ENCODE results near the gene NMS. TPM values are rescaled to one million over a fixed set of nuclear protein-coding genes. Genes with fewer than 3 reads are reported as not detected.
"Not testable (repeated sequence)": the region's sequence is repeated elsewhere in the genome, so short reads cannot be mapped to it uniquely, and the experiment has no call there.

Gene NMS
- total RNA-seq, 8 experiments from 2014 or later: 1.1 TPM; not detected in 7

DNA sequence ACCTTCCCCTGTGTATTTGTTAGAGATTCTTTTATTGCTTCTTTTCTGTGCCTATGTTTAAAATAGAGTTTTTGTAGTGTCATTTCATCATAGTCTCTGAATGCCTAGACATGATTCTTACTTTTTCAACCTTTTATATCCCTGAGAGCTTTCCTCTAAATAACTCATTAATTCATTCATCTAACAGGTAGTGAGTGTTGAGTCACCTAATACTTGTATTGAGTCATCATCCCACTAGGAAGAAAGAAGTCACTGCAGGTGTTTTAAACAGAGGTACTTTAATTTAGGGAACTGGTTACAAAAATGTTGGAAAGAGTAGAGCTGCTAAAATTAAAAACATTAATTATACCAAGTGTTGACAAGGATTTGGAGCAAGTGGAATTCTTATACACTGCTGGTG lies 18.5 kb upstream of the NMS start:
- no peak overlapping the region for H3K4me3 ChIP-seq
- no peak overlapping the region for H3K27ac ChIP-seq
- no peaks in the 10 kb centered on the region for H3K4me1 ChIP-seq (replicated peaks in 1 of 2)
- in situ Hi-C loops (cut with MboI; ENCODE audit: low pct_unique_long_range_greater_than_20kb in 2 of 9, low sequenced_read_pairs in 9 of 9, unreplicated experiment in 9 of 9): no loop called here
- ATAC-seq (replicated peaks in 6 of 8): no peak

- WGBS, 10 experiments: 8 to 72% (median 25%) methylated on average over 1 to 4 of the region's 4 CpGs; no CpG with 5 or more reads in 1 of the 10 experiments
- no peaks in the 10 kb centered on the region for H3K4me1 ChIP-seq (replicated peaks in 1 of 2)
- no peak overlapping the region for H3K4me3 ChIP-seq
- in situ Hi-C loops (cut with MboI; ENCODE audit: low pct_unique_long_range_greater_than_20kb in 2 of 9, low sequenced_read_pairs in 9 of 9, unreplicated experiment in 9 of 9): no loop called here
- no peak overlapping the region for H3K27ac ChIP-seq
- ATAC-seq (replicated peaks in 6 of 8): no peak
Observed at GRCh38 chr2:100453853-100454252, 16.4 kb upstream of the NMS start.

DNA sequence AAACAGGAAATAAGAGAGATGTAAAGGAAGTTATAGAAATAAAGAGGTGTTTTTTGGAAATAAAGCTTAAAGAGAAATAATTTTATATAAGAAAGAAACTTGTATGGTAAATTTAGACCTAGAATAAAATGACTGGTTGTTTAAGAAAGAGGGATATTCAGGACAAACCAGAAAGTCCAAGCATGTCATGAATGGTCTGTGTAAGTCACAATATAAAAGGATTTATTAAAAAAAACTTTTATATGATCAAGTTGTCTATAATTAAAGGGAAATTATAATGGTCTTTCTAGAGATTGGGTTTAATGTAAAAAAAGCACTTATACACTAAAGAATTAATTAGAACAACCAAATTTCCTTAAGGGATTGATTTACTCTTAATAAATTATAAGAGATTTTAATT lies 13.9 kb upstream of the NMS start:
- H3K4me1 ChIP-seq (replicated peaks in 1 of 2); H3K27ac ChIP-seq; H3K4me3 ChIP-seq; ATAC-seq (replicated peaks in 6 of 8); in situ Hi-C loops (cut with MboI; ENCODE audit: low pct_unique_long_range_greater_than_20kb in 2 of 9, low sequenced_read_pairs in 9 of 9, unreplicated experiment in 9 of 9): not testable (repeated sequence)

DNA sequence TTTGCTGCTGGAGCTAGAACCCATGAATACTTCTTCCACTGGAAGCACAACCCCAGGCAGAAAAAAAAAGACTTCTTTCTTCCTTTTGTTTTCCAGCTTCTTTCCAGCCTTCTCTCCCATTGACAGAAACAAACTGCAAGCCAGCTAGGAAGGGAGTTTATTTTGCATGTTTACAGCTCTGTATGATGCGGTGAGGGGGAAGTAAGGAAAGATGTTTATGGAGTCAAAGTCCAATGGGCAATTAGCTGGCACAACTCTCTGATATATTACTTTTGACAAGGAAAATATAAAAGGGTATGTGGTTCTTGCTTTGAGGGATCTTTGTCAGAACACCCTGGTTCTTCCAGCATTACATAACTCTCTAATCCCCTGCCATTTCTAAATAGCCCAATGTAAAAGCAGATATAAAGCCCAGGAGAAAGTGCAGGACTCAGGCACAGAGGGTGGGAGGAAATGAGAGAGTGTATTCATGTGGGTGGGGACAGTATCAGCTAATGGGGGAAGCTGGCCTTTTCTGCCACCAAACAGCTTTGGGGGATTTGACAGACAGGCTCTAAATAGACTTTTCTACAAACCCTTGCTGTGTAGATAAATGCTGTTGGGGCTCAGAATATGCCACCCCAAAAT lies 9.3 kb upstream of the NMS start:
- in situ Hi-C loops (cut with MboI; ENCODE audit: low pct_unique_long_range_greater_than_20kb in 2 of 9, low sequenced_read_pairs in 9 of 9, unreplicated experiment in 9 of 9): no loop called here
- H3K4me3 ChIP-seq: no peak overlapping the region
- no peak for ATAC-seq (replicated peaks in 6 of 8)
- no peaks in the 10 kb centered on the region for H3K4me1 ChIP-seq (replicated peaks in 1 of 2)
- 13 to 88% (median 75%) methylated on average over 1 of the region's 1 CpG; no CpG with 5 or more reads in 3 of the 10 experiments for WGBS, 10 experiments
- H3K27ac ChIP-seq: no peak overlapping the region

- WGBS, 10 experiments: 29 to 100% (median 63%) methylated on average over 1 to 14 of the region's 16 CpGs
- H3K27ac ChIP-seq: no peak overlapping the region
- no peak overlapping the region for H3K4me3 ChIP-seq
- in situ Hi-C loops (cut with MboI; ENCODE audit: low pct_unique_long_range_greater_than_20kb in 2 of 9, low sequenced_read_pairs in 9 of 9, unreplicated experiment in 9 of 9): no loop called here
- no peaks in the 10 kb centered on the region for H3K4me1 ChIP-seq (replicated peaks in 1 of 2)
- ATAC-seq (replicated peaks in 6 of 8): peak in 5 of 8 experiments; percentile 31 to 83 (median 46)
Observed at GRCh38 chr2:100470898-100471514, 724 bp downstream of the NMS start.

GRCh38 chr2:100476606-100477005 lies 6.3 kb downstream of the NMS start:
- ATAC-seq (replicated peaks in 6 of 8): no peak
- no peaks in the 10 kb centered on the region for H3K4me1 ChIP-seq (replicated peaks in 1 of 2)
- in situ Hi-C loops (cut with MboI; ENCODE audit: low pct_unique_long_range_greater_than_20kb in 2 of 9, low sequenced_read_pairs in 9 of 9, unreplicated experiment in 9 of 9): no loop called here
- 37 to 92% (median 80%) methylated on average over 2 to 8 of the region's 8 CpGs; no CpG with 5 or more reads in 2 of the 10 experiments for WGBS, 10 experiments
- H3K4me3 ChIP-seq: no peak overlapping the region
- no peak overlapping the region for H3K27ac ChIP-seq

DNA sequence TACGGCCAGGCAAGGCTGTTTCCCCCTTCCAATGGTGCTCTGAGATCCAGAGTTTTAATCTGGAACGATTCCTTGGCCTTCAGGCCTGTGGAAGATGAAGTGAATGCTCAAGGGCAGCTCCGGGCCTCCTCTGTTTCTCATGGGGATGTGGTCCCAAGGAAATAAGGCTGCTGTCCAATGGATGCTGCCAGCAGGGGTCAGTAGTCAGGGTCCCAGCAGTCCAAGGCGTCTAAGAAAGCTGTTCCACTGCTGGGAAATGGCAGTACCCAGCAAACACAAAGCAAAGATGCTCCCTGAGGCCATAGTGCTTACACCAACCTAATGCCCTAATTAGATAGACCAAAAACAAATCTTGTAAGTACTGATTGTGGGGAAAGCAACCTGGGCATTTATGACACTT lies 12.5 kb downstream of the NMS start:
- Histone ChIP-seq H3K27ac (no peak overlapping the region), H3K4me1 (replicated peaks in 1 of 2) (no peaks in the 10 kb centered on the region), H3K4me3 (no peak overlapping the region)
- 0 to 83% (median 44%) methylated on average over 1 to 3 of the region's 4 CpGs; no CpG with 5 or more reads in 4 of the 10 experiments for WGBS, 10 experiments
- no peak for ATAC-seq (replicated peaks in 6 of 8)
- in situ Hi-C loops (cut with MboI; ENCODE audit: low pct_unique_long_range_greater_than_20kb in 2 of 9, low sequenced_read_pairs in 9 of 9, unreplicated experiment in 9 of 9): no loop called here

DNA sequence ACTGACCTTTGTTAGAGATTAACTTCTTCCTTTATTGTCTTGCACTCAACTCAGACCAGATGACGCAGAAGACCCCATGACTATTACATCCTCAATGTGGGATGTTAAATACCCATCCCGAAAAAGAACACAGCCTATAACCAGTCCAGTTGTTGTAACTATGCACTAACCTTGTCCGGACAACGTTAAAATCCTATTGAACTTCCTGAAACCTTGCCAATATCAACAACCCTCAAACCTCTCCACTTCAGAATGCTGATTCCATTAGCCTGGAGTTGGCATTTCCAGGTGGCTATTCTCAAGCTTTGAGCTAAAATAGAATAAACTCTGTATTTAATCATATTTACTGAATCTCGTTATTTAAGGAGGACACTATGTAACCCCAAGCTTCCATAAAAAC lies 13.6 kb downstream of the NMS start:
- Histone ChIP-seq H3K4me1 (replicated peaks in 1 of 2) (no peaks in the 10 kb centered on the region), H3K27ac (no peak overlapping the region), H3K4me3 (no peak overlapping the region)
- in situ Hi-C loops (cut with MboI; ENCODE audit: low pct_unique_long_range_greater_than_20kb in 2 of 9, low sequenced_read_pairs in 9 of 9, unreplicated experiment in 9 of 9): no loop called here
- 0 to 100% (median 60%) methylated on average over 1 to 5 of the region's 5 CpGs for WGBS, 10 experiments
- no peak for ATAC-seq (replicated peaks in 6 of 8)

DNA sequence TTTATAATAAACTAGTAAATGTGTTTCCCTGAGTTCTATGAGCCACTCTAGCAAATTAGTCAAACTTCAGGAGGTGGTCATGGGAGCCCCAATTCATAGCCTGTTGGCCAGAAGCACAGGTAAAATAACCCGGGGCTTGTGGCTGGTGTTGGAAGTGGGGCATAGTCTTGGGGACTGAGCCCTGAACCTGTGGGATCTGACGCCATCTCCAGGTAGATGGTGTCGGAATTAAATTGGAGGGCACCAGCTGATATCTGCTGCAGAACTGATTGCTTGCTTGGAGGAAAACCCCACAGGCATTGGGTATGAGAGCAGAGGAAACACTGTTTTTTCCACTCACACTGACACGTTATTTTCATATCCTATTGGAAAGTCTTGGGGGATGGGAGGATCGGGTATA lies 14.1 kb downstream of the NMS start:
- Histone ChIP-seq H3K4me3 (no peak overlapping the region), H3K4me1 (replicated peaks in 1 of 2) (no peaks in the 10 kb centered on the region), H3K27ac (no peak overlapping the region)
- ATAC-seq (replicated peaks in 6 of 8): no peak
- WGBS, 10 experiments: 0 to 92% (median 50%) methylated on average over 1 to 5 of the region's 5 CpGs; no CpG with 5 or more reads in 3 of the 10 experiments
- in situ Hi-C loops (cut with MboI; ENCODE audit: low pct_unique_long_range_greater_than_20kb in 2 of 9, low sequenced_read_pairs in 9 of 9, unreplicated experiment in 9 of 9): no loop called here

- in situ Hi-C loops (cut with MboI; ENCODE audit: low pct_unique_long_range_greater_than_20kb in 2 of 9, low sequenced_read_pairs in 9 of 9, unreplicated experiment in 9 of 9): no loop called here
- WGBS, 10 experiments: 17 to 100% (median 49%) methylated on average over 1 to 2 of the region's 2 CpGs; no CpG with 5 or more reads in 4 of the 10 experiments
- Histone ChIP-seq H3K27ac (no peak overlapping the region), H3K4me1 (replicated peaks in 1 of 2) (no peaks in the 10 kb centered on the region), H3K4me3 (no peak overlapping the region)
- no peak for ATAC-seq (replicated peaks in 6 of 8)
Observed at GRCh38 chr2:100485396-100485795, 15.1 kb downstream of the NMS start.

- Histone ChIP-seq H3K4me3 (no peak overlapping the region), H3K27ac (no peak overlapping the region), H3K4me1 (replicated peaks in 1 of 2) (no peaks in the 10 kb centered on the region)
- in situ Hi-C loops (cut with MboI; ENCODE audit: low pct_unique_long_range_greater_than_20kb in 2 of 9, low sequenced_read_pairs in 9 of 9, unreplicated experiment in 9 of 9): no loop called here
- 14 to 95% (median 66%) methylated on average over 1 to 6 of the region's 6 CpGs; no CpG with 5 or more reads in 1 of the 10 experiments for WGBS, 10 experiments
- no peak for ATAC-seq (replicated peaks in 6 of 8)
Observed at GRCh38 chr2:100494712-100495111, 24.4 kb downstream of the NMS start.

DNA sequence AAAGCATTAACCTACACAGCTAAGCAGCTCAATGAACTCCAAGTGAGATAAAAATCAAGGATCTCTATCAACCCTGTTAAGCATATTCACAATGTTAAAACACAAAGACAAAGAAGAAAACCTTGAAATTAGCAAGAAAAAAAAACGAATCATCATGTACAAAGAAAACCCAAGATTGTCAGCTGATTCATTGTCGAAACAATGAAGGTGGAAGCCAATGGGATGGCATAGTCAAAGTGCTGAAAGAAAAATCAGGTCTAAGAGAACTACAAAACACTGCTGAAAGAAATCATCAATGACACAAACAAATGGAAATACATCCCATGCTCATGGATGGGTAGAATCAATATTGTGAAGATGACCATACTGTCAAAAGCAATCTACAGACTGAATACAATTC lies 32.5 kb downstream of the NMS start:
- in situ Hi-C loops (cut with MboI; ENCODE audit: low pct_unique_long_range_greater_than_20kb in 2 of 9, low sequenced_read_pairs in 9 of 9, unreplicated experiment in 9 of 9): no loop called here
- Histone ChIP-seq H3K4me3 (no peak overlapping the region), H3K27ac (no peak overlapping the region), H3K4me1 (replicated peaks in 1 of 2) (no peaks in the 10 kb centered on the region)
- WGBS, 10 experiments: 25 to 100% (median 56%) methylated on average over 2 of the region's 2 CpGs
- no peak for ATAC-seq (replicated peaks in 6 of 8)

DNA sequence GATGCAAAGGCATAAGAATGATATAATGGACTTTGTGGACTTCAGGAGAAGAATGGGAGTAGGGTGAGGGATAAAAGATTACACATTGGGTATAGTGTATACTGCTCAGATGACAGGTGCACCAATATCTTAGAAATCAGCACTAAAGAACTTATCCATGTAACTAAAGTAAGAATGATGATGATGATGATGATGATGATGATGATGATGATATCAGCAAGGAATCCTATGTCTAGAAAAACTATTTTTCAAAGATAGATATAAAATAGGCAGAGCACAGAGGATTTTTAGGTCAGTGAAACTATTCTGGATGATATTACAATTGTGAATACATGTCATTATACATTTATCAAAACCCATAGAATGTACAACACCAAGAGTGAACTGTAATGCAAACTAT lies 34.3 kb downstream of the NMS start:
- ATAC-seq (replicated peaks in 6 of 8): no peak
- Histone ChIP-seq H3K4me3 (no peak overlapping the region), H3K27ac (no peak overlapping the region), H3K4me1 (replicated peaks in 1 of 2) (no peaks in the 10 kb centered on the region)
- in situ Hi-C loops (cut with MboI; ENCODE audit: low pct_unique_long_range_greater_than_20kb in 2 of 9, low sequenced_read_pairs in 9 of 9, unreplicated experiment in 9 of 9): no loop called here

GRCh38 chr2:100509066-100509465 lies 38.8 kb downstream of the NMS start:
- H3K4me3 ChIP-seq: no peak overlapping the region
- WGBS, 10 experiments: 27 to 100% (median 79%) methylated on average over 1 to 7 of the region's 7 CpGs; no CpG with 5 or more reads in 1 of the 10 experiments
- H3K4me1 ChIP-seq (replicated peaks in 1 of 2): no peaks in the 10 kb centered on the region
- no peak overlapping the region for H3K27ac ChIP-seq
- no peak for ATAC-seq (replicated peaks in 6 of 8)
- in situ Hi-C loops (cut with MboI; ENCODE audit: low pct_unique_long_range_greater_than_20kb in 2 of 9, low sequenced_read_pairs in 9 of 9, unreplicated experiment in 9 of 9): no loop called here

Measured in motor neuron (in vitro differentiated cells).